GM23338 (cell line): Measurements from ENCODE around the gene CD19.

Source experiments
- CREB1 ChIP-seq: fragments of 250-450 bp; sonication (Bioruptor Pico); IDR thresholded peaks from 2 replicates; pipeline ENCODE4 v1.5.0; 2020; ENCODE audit warnings: low read depth, mild to moderate bottlenecking, moderate library complexity
- CTCF ChIP-seq, 2 experiments: fragments of 200-600 bp in 1 of 2; sonication (generic) in 1 of 2; conservative IDR thresholded peaks; 2 replicates each; pipeline versions ENCODE4 v1.5.1 to v1.6.1; 2016 to 2017; ENCODE audit warnings: antibody characterized with exemption in 2 of 2, low read depth in 2 of 2, mild to moderate bottlenecking in 2 of 2, moderate library complexity in 1 of 2
- EZH2 ChIP-seq: fragments of 200-600 bp; sonication (generic); IDR thresholded peaks from one replicate; pipeline ENCODE4 v1.8.0; 2017; ENCODE audit warnings: antibody characterized with exemption, mild to moderate bottlenecking, low read depth; ENCODE audit not compliant: unreplicated experiment
- EZH2phosphoT487 ChIP-seq: fragments of 200-600 bp; sonication (generic); IDR thresholded peaks from one replicate; pipeline ENCODE4 v1.8.1; 2018; ENCODE audit warnings: antibody characterized with exemption; ENCODE audit not compliant: unreplicated experiment
- JUNB ChIP-seq: IDR thresholded peaks from one replicate; pipeline ENCODE4 v1.6.1; 2016; ENCODE audit warnings: antibody characterized with exemption; ENCODE audit not compliant: unreplicated experiment
- NANOG ChIP-seq: IDR thresholded peaks from 2 replicates; pipeline ENCODE4 v1.6.1; 2016; ENCODE audit warnings: antibody characterized with exemption, borderline replicate concordance
- POLR2AphosphoS5 ChIP-seq: IDR thresholded peaks from 2 replicates; pipeline ENCODE4 v1.6.1; 2016; ENCODE audit warnings: antibody characterized with exemption, low read depth
- ZNF114 ChIP-seq: fragments of 250-450 bp; sonication (Bioruptor Pico); IDR thresholded peaks from 2 replicates; pipeline ENCODE4 v1.5.0; 2020; ENCODE audit warnings: mild to moderate bottlenecking, moderate library complexity
- ZNF331 ChIP-seq: fragments of 250-450 bp; sonication (Bioruptor Pico); IDR thresholded peaks from 2 replicates; pipeline ENCODE4 v1.5.0; 2020; ENCODE audit warnings: low read depth, mild to moderate bottlenecking, moderate library complexity
- TF ChIP-seq, protein P1 (sequence below): IDR thresholded peaks from one replicate; pipeline ENCODE4 v1.6.1; 2018; ENCODE audit warnings: antibody characterized with exemption; ENCODE audit not compliant: unreplicated experiment

DNA sequence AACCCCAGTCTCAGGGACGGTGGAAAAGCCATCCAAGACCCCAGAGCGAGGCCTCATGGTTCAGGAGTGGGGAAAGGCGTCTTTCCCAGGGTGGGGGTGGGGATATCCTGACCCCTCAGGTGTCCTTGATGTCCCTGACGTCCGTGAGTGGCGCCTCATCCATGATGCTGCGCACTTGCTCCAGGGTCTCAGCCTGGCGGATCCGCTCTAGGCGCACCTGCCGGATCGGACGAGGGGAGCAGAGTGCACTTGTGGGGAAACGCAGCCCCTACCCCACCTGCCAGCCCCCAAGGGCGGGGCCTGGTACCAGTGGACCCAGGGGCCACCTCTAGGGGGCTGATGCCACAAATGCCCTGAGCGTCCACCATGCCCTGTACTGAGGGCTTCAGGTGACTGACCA lies 26.9 kb upstream of the CD19 start:
- no peak for TF ChIP-seq CTCF (conservative IDR thresholded peaks at IDR 0.05; ENCODE audit: low read depth in 2 of 2)
- TF ChIP-seq EZH2, result no peak
- TF ChIP-seq POLR2AphosphoS5, result no peak
- TF ChIP-seq, protein P1, sequence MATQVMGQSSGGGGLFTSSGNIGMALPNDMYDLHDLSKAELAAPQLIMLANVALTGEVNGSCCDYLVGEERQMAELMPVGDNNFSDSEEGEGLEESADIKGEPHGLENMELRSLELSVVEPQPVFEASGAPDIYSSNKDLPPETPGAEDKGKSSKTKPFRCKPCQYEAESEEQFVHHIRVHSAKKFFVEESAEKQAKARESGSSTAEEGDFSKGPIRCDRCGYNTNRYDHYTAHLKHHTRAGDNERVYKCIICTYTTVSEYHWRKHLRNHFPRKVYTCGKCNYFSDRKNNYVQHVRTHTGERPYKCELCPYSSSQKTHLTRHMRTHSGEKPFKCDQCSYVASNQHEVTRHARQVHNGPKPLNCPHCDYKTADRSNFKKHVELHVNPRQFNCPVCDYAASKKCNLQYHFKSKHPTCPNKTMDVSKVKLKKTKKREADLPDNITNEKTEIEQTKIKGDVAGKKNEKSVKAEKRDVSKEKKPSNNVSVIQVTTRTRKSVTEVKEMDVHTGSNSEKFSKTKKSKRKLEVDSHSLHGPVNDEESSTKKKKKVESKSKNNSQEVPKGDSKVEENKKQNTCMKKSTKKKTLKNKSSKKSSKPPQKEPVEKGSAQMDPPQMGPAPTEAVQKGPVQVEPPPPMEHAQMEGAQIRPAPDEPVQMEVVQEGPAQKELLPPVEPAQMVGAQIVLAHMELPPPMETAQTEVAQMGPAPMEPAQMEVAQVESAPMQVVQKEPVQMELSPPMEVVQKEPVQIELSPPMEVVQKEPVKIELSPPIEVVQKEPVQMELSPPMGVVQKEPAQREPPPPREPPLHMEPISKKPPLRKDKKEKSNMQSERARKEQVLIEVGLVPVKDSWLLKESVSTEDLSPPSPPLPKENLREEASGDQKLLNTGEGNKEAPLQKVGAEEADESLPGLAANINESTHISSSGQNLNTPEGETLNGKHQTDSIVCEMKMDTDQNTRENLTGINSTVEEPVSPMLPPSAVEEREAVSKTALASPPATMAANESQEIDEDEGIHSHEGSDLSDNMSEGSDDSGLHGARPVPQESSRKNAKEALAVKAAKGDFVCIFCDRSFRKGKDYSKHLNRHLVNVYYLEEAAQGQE, result no peak
- TF ChIP-seq EZH2phosphoT487, result no peak
- TF ChIP-seq CREB1, result no peak
- no peak for TF ChIP-seq JUNB
- TF ChIP-seq ZNF331 (CRISPR knock-in tag), result no peak
- no peak for TF ChIP-seq ZNF114 (CRISPR knock-in tag)
- no peak for TF ChIP-seq NANOG
